ENCODE results near the gene SEMA4B. TPM values are rescaled to one million over a fixed set of nuclear protein-coding genes. Genes with fewer than 3 reads are reported as not detected.
A peak's percentile ranks its signal among the peaks of the same experiment; 100 is the strongest.

SEMA4B gene
- total RNA-seq, 1 experiment from 2014 or later: 32.5 TPM

GRCh38 chr15:90184786-90185704 lies 16.1 kb upstream of the SEMA4B start:
- no CpG with 5 or more reads among the region's 67 CpGs for WGBS (ENCODE audit: extremely low coverage, insufficient read length, low lambda C conversion rate)
- Histone ChIP-seq H3K79me1 (ENCODE audit: insufficient read depth, low read depth, low read length, poor library complexity, severe bottlenecking) (no peaks in the 10 kb centered on the region), H2BK120ac (ENCODE audit: low read depth, low read length, poor library complexity, severe bottlenecking) (no peak overlapping the region)

More at GRCh38 chr15:90184786-90185704, 16.1 kb upstream of the SEMA4B start:
- Histone ChIP-seq H3K4me2 (ENCODE audit: insufficient read depth, insufficient read length, low read length) (peak overlapping the region; percentile 54), H4K20me1 (ENCODE audit: control insufficient read depth, insufficient read depth, insufficient read length) (no peaks in the 10 kb centered on the region), H3T11ph (ENCODE audit: low read length) (no peak overlapping the region), H3K4ac (ENCODE audit: low read depth, low read length) (no peak overlapping the region), H2BK15ac (ENCODE audit: low read depth, low read length) (no peak overlapping the region), H3K79me2 (ENCODE audit: insufficient read depth, low read length) (no peaks in the 10 kb centered on the region), H2BK5ac (ENCODE audit: insufficient read length, low read length) (no peak overlapping the region), H4K5ac (ENCODE audit: insufficient read length, low read depth, low read length) (no peak overlapping the region), H3K23me2 (ENCODE audit: insufficient read length, low read depth, low read length, poor library complexity, severe bottlenecking) (peaks cover 4% of the 10 kb centered on the region), H3K27me3 (ENCODE audit: insufficient read depth, low read length) (no peaks in the 10 kb centered on the region), H2AFZ (ENCODE audit: low read length) (no peak overlapping the region), H3K9me3 (ENCODE audit: control insufficient read depth, low read depth, low read length) (no peaks in the 10 kb centered on the region), H3K27ac (ENCODE audit: insufficient read length, low read depth, low read length) (no peak overlapping the region), H3K4me1 (ENCODE audit: insufficient read depth, low read length) (no peaks in the 10 kb centered on the region), H2AK5ac (ENCODE audit: insufficient read length, low read length) (no peak overlapping the region), H4K91ac (ENCODE audit: insufficient read length, low read depth, low read length) (no peak overlapping the region), H3K56ac (ENCODE audit: insufficient read length, low read depth, low read length) (no peak overlapping the region), H3K9ac (ENCODE audit: extremely low read depth, insufficient read length, low read length) (no peak overlapping the region), H2BK20ac (ENCODE audit: low read depth, low read length, poor library complexity, severe bottlenecking) (no peak overlapping the region), H3K18ac (ENCODE audit: insufficient read length, low read depth, low read length) (no peak overlapping the region), H3K14ac (ENCODE audit: insufficient read depth, low read length) (peak overlapping the region; percentile 30; the same call in 1 of the 2 replicates), H2BK12ac (ENCODE audit: insufficient read length, low read depth, low read length) (no peak overlapping the region), H3K23ac (ENCODE audit: insufficient read length, low read depth, low read length) (no peak overlapping the region), H4K8ac (replicated peaks; ENCODE audit: insufficient read length, low read depth, low read length) (no peak overlapping the region)
- peak; percentile 76 for DNase-seq
- peaks cover 17 to 23% of the 10 kb centered on the region in 2 experiments for H3K4me1 Mint-ChIP-seq
- TF ChIP-seq CTCF (conservative IDR thresholded peaks at IDR 0.05): no peak; the same call in 2 of the 3 replicates
- peak overlapping the region in 2 of 3 experiments; percentile 34 to 78; a peak in 2 of 7 replicates for H3K27ac Mint-ChIP-seq
- H3K4me3 Mint-ChIP-seq: peak overlapping the region; percentile 64 to 83
- no peaks in the 10 kb centered on the region for H3K27me3 Mint-ChIP-seq (ENCODE audit: low read depth)
- H3K9me3 Mint-ChIP-seq: no peaks in the 10 kb centered on the region
- no peaks in the 10 kb centered on the region; a peak in 1 of 7 replicates for H3K36me3 Mint-ChIP-seq (ENCODE audit: insufficient read depth in 1 of 3, low read depth in 3 of 3)

Data from H9 (cell line).